ENCODE measurements around the gene CD4. TPM values are rescaled to one million over a fixed set of nuclear protein-coding genes. Genes with fewer than 3 reads are reported as not detected.

Gene CD4
- total RNA-seq, 1 donor from 2014 or later, result not detected

DNA sequence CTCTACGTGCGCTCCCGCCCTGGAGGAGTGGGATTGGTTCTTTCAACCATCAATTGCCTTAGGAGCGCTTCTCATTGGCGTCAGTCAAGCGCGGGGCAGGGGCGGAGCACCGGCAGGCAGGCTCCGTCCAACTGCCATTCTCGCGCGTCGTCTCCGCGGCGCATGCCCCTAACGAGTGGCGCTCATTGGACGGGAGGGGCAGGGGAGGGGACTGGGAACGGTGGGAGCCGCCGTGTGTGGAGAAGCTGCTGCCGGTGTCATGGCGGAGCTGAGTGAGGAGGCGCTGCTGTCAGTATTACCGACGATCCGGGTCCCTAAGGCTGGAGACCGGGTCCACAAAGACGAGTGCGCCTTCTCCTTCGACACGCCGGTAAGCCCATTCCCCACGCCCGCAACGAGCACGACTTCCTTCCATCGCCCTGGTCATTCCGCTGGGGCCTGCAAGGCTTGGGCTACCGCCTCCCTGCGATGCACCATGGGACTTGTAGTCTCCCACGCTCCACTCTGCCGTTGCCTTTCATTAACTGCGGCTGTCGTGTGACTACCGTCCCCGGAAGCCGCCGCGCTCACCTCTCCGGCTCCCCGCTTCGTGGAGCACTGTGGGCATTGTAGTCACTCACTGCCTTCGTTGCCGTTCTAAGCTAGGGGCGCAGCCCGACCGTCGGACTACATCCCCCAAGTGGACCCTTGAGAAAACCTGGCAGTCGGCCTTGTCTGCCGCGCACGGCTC, 62.8 kb downstream of the CD4 start, which contains the start of gene USP5:
USP5 (plus strand) TSS at position 230 of the 730 bp plus-strand sequence; CDS start at position 260, 30 bp downstream.
- TF ChIP-seq, protein P1, sequence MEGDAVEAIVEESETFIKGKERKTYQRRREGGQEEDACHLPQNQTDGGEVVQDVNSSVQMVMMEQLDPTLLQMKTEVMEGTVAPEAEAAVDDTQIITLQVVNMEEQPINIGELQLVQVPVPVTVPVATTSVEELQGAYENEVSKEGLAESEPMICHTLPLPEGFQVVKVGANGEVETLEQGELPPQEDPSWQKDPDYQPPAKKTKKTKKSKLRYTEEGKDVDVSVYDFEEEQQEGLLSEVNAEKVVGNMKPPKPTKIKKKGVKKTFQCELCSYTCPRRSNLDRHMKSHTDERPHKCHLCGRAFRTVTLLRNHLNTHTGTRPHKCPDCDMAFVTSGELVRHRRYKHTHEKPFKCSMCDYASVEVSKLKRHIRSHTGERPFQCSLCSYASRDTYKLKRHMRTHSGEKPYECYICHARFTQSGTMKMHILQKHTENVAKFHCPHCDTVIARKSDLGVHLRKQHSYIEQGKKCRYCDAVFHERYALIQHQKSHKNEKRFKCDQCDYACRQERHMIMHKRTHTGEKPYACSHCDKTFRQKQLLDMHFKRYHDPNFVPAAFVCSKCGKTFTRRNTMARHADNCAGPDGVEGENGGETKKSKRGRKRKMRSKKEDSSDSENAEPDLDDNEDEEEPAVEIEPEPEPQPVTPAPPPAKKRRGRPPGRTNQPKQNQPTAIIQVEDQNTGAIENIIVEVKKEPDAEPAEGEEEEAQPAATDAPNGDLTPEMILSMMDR (IDR thresholded peaks at IDR 0.05; ENCODE audit: insufficient read depth, low read length, severe bottlenecking), result no peak
- H3K36me3 ChIP-seq (ENCODE audit: control insufficient read depth, insufficient read depth, low read length), result peaks cover 8% of the 10 kb centered on the region
- DNase-seq (ENCODE audit: low read depth) (peak; percentile 98), FAIRE-seq (no peak)
- H3K4me3 ChIP-seq (ENCODE audit: low read depth, low read length), result peak within 1 kb of the TSS; percentile 79
- H3K27me3 ChIP-seq (ENCODE audit: control insufficient read depth, insufficient read depth, low read length), result no peaks in the 10 kb centered on the region

DNA sequence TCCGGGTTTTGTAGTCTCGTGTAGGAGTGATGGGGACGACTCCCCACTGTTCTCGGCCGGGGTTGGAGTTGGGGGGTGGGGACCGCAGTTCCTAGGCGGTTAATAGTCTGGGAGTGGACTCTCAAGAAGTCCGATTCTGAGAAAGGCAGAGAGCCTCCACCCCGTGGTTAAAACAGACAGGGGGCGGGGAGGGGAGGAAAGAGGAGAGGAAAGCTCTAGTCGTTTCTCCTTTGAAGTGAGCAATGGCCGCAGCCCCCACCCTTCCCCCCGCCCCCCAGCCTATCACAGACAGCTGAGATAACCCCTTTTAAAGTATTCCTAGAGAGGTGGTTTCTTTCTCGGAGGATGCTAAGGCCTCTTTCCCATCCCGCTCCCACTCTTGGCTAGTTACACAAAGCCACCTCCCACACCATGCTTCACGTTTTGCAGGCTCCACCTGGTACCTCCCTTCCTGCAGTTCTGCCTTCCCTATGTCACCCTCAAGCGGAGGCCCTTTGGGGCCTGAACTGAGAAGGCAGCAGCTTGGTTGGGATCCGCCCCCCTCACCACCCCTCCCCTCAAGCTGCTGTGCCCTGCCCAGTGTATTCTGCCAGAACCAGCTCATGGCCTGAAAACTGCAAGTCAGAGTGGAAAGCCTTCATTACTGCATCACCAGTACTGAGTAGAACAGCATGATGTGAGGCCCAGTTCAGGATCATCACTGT, 63.5 kb downstream of the CD4 start:
- DNase-seq (ENCODE audit: low read depth) (peak; percentile 81), FAIRE-seq (peak; percentile 43)
- peaks cover 11% of the 10 kb centered on the region for H3K36me3 ChIP-seq (ENCODE audit: control insufficient read depth, insufficient read depth, low read length)
- no peaks in the 10 kb centered on the region for H3K27me3 ChIP-seq (ENCODE audit: control insufficient read depth, insufficient read depth, low read length)
- TF ChIP-seq, protein P1 (IDR thresholded peaks at IDR 0.05; ENCODE audit: insufficient read depth, low read length, severe bottlenecking), result no peak
- H3K4me3 ChIP-seq (ENCODE audit: low read depth, low read length), result peak overlapping the region; percentile 79

DNA sequence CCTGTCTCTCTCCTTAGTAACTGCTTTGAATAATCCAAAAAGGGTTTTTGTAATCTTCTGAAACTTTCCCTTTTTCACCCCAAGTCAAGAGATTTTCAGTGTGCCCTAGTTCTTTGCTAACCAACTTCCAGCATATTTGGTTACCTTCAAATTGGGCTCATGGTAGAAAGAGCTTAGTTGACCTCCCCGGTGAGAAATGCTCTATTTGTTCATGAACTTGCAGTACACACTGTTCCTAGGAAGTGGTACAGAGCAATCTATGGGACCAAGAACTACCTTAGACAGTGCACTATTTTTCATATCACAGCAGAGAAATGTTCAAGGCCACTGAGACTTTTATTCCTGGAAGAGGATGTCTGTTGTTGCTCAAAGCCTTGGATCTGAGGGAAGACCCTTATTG, 64.3 kb downstream of the CD4 start:
- DNase-seq (ENCODE audit: low read depth) (no peak), FAIRE-seq (no peak)
- TF ChIP-seq, protein P1 (IDR thresholded peaks at IDR 0.05; ENCODE audit: insufficient read depth, low read length, severe bottlenecking), result no peak
- Histone ChIP-seq H3K4me3 (ENCODE audit: low read depth, low read length) (no peak overlapping the region), H3K27me3 (ENCODE audit: control insufficient read depth, insufficient read depth, low read length) (no peaks in the 10 kb centered on the region), H3K36me3 (ENCODE audit: control insufficient read depth, insufficient read depth, low read length) (peaks cover 16% of the 10 kb centered on the region)

DNA sequence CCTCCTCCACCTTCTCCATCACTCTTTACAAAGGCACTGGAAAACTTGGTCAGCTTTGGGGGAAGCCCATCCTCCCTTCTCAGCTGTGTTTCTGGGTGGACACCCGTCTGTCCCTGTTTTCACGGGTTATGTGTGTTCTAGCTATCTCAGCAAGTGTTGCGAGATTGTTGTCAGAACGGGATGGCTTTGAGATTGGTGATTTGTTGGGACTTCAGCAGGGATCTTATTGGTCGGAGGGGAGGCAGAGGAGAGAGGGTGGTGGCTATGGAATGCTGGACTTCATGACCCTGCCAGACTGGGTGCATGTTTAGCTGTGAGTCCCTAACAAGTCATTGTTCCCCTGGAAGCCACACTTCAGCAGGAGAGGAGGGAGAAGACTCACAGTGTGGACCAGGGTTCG, 64.7 kb downstream of the CD4 start:
- no peak for DNase-seq (ENCODE audit: low read depth)
- no peak for FAIRE-seq
- H3K27me3 ChIP-seq (ENCODE audit: control insufficient read depth, insufficient read depth, low read length), result no peaks in the 10 kb centered on the region
- peaks cover 20% of the 10 kb centered on the region for H3K36me3 ChIP-seq (ENCODE audit: control insufficient read depth, insufficient read depth, low read length)
- TF ChIP-seq, protein P1 (IDR thresholded peaks at IDR 0.05; ENCODE audit: insufficient read depth, low read length, severe bottlenecking), result no peak
- H3K4me3 ChIP-seq (ENCODE audit: low read depth, low read length), result no peak overlapping the region

DNA sequence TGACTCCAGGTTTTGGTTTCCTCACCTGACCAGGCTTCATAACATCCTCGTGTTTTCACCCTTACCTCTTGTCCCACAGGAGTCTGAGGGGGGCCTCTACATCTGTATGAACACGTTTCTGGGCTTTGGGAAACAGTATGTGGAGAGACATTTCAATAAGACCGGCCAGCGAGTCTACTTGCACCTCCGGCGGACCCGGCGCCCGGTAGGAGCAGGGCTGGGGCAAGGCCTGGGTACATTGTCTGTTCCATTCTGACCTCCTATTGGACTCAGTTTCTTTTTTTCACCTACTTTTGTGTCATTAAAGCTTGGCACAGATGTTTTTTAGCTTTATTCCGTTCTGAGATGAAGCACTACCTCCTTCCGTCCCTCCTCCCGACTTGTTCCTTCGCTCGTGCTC, 66.0 kb downstream of the CD4 start:
- no peak for DNase-seq (ENCODE audit: low read depth)
- H3K4me3 ChIP-seq (ENCODE audit: low read depth, low read length), result no peak overlapping the region
- H3K36me3 ChIP-seq (ENCODE audit: control insufficient read depth, insufficient read depth, low read length), result peaks cover 26% of the 10 kb centered on the region
- FAIRE-seq, result no peak
- TF ChIP-seq, protein P1 (IDR thresholded peaks at IDR 0.05; ENCODE audit: insufficient read depth, low read length, severe bottlenecking), result no peak
- H3K27me3 ChIP-seq (ENCODE audit: control insufficient read depth, insufficient read depth, low read length), result no peaks in the 10 kb centered on the region
